HEK293T (cell line): ENCODE data around the gene SHMT2.

Source experiments
- ARNT ChIP-seq: fragments of 450-650 bp; IDR thresholded peaks from 2 replicates; pipeline ENCODE4 v1.6.1; 2017; ENCODE audit warnings: mild to moderate bottlenecking
- ELF4 ChIP-seq: fragments of 450-650 bp; IDR thresholded peaks from 2 replicates; pipeline ENCODE4 v1.6.1; 2017; ENCODE audit warnings: antibody characterized with exemption
- FOXA1 ChIP-seq: fragments of 450-650 bp; IDR thresholded peaks from 2 replicates; pipeline ENCODE4 v1.6.1; 2016; ENCODE audit warnings: mild to moderate bottlenecking
- FOXK2 ChIP-seq: fragments of 450-650 bp; IDR thresholded peaks from 2 replicates; pipeline ENCODE4 v1.6.1; 2016; ENCODE audit warnings: mild to moderate bottlenecking
- HDGF ChIP-seq: fragments of 450-650 bp; IDR thresholded peaks from 2 replicates; pipeline ENCODE4 v1.6.1; 2017; ENCODE audit warnings: antibody characterized with exemption, borderline replicate concordance
- NFRKB ChIP-seq: fragments of 450-650 bp; IDR thresholded peaks from 2 replicates; pipeline ENCODE4 v1.6.1; 2016; ENCODE audit warnings: mild to moderate bottlenecking, moderate library complexity
- SP1 ChIP-seq: fragments of 450-650 bp; IDR thresholded peaks from 2 replicates; pipeline ENCODE4 v1.6.1; 2017
- ZNF384 ChIP-seq: fragments of 450-650 bp; IDR thresholded peaks from 2 replicates; pipeline ENCODE4 v1.6.1; 2016
- TF ChIP-seq, protein P1 (sequence below): fragments of 450-650 bp; IDR thresholded peaks from 2 replicates; pipeline ENCODE4 v1.6.1; 2016

DNA sequence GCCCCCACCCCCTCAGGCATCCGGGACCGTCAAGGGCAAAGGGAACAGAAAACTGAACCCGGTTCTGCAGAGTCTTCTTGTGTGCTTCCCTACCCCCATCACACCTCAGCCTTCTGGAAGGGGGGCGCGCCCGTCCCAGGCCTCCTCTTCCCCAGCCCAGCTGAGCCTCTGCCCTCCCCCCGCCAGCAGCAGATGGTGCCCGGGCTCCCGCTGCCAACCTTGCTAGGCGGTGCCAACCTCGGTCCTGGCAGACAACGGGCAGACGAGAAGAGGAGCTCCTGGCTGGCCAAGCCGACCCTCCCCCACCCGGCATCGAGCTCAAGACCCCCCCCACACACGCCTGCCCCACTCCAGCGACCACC is 12.8 kb downstream of the SHMT2 start:
- TF ChIP-seq ZNF384 (no peak), NFRKB (no peak), ARNT (no peak), FOXK2 (no peak), ELF4 (no peak), SP1 (no peak), HDGF (no peak), FOXA1 (no peak)
- TF ChIP-seq, protein P1, sequence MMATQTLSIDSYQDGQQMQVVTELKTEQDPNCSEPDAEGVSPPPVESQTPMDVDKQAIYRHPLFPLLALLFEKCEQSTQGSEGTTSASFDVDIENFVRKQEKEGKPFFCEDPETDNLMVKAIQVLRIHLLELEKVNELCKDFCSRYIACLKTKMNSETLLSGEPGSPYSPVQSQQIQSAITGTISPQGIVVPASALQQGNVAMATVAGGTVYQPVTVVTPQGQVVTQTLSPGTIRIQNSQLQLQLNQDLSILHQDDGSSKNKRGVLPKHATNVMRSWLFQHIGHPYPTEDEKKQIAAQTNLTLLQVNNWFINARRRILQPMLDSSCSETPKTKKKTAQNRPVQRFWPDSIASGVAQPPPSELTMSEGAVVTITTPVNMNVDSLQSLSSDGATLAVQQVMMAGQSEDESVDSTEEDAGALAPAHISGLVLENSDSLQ = no peak
